Measurements from ENCODE around the gene OPN5. TPM values are rescaled to one million over a fixed set of nuclear protein-coding genes. Genes with fewer than 3 reads are reported as not detected.

Gene OPN5
- total and polyA plus RNA-seq, 7 donors = not detected

GRCh38 chr6:47794577-47795135 lies 12.8 kb downstream of the OPN5 start:
- TF ChIP-seq POLR2A (IDR thresholded peaks at IDR 0.05) (no peak), CTCF (IDR thresholded peaks at IDR 0.05) (no peak), POLR2AphosphoS5 (IDR thresholded peaks at IDR 0.05) (no peak), EP300 (IDR thresholded peaks at IDR 0.05) (no peak)
- DNase-seq = no peak
- no peaks in the 10 kb centered on the region for H3K4me1 ChIP-seq
- no peaks in the 10 kb centered on the region for H3K9me3 ChIP-seq
- H3K27ac ChIP-seq = no peak overlapping the region
- H3K27me3 ChIP-seq = no peaks in the 10 kb centered on the region
- H3K36me3 ChIP-seq = no peaks in the 10 kb centered on the region
- H3K4me3 ChIP-seq = no peak overlapping the region
- intact Hi-C loops (cut with DNase I) = no loop called here
- 84 to 86% methylated on average over 8 of the region's 8 CpGs for WGBS, 2 donors

DNA sequence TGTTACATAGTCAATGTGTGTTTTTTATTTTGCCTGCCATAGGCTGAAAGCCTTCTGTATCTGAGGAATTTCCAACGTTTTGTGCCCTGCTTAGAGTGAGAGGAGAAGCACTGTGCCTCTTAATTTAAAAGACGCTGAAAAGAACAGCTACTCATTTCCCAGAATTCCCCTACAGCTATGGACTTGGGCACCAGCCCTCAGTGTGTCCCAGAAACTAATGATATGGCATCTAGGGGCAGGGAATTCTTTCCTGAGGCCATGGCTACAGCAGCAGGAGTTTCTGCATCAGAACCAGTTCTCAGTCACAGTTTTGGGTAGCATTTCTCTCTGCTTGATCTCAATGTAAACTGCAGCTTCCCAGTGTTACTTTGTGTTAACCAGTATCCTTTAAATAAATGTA lies 20.2 kb downstream of the OPN5 start:
- DNase-seq = no peak
- no peak overlapping the region for H3K4me3 ChIP-seq
- no peaks in the 10 kb centered on the region for H3K36me3 ChIP-seq
- TF ChIP-seq POLR2A (IDR thresholded peaks at IDR 0.05) (no peak), CTCF (IDR thresholded peaks at IDR 0.05) (no peak), POLR2AphosphoS5 (IDR thresholded peaks at IDR 0.05) (no peak), EP300 (IDR thresholded peaks at IDR 0.05) (no peak)
- no peaks in the 10 kb centered on the region for H3K9me3 ChIP-seq
- H3K4me1 ChIP-seq = no peaks in the 10 kb centered on the region
- H3K27me3 ChIP-seq = no peaks in the 10 kb centered on the region
- intact Hi-C loops (cut with DNase I) = no loop called here
- no peak overlapping the region for H3K27ac ChIP-seq
- 60 to 64% methylated on average over 2 of the region's 2 CpGs for WGBS, 2 donors

DNA sequence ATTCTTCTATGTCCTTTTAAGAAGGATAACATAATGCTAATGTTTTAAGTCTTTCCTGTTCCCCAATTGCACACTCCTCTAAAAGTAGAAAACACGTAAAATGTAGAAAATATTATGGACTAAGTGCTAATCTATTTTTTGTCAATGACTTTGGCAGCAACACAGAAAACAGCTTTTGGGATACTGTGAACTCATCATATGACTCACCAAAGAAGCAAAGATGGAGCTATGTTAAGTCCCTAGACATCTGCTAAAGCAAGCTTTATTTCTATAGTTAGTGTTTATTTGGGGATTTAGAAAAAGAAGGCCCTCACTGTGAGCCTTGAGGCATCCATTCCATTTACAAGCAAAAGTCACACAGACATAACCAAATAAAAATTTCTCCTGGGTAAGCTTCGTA lies 23.0 kb downstream of the OPN5 start:
- Histone ChIP-seq H3K4me3 (no peak overlapping the region), H3K27me3 (no peaks in the 10 kb centered on the region), H3K27ac (no peak overlapping the region), H3K36me3 (no peaks in the 10 kb centered on the region), H3K4me1 (no peaks in the 10 kb centered on the region), H3K9me3 (no peaks in the 10 kb centered on the region)
- WGBS, 2 donors = 81 to 82% methylated on average over 2 of the region's 2 CpGs
- intact Hi-C loops (cut with DNase I) = no loop called here
- DNase-seq = no peak
- TF ChIP-seq CTCF (IDR thresholded peaks at IDR 0.05) (no peak), EP300 (IDR thresholded peaks at IDR 0.05) (no peak), POLR2AphosphoS5 (IDR thresholded peaks at IDR 0.05) (no peak), POLR2A (IDR thresholded peaks at IDR 0.05) (no peak)

DNA sequence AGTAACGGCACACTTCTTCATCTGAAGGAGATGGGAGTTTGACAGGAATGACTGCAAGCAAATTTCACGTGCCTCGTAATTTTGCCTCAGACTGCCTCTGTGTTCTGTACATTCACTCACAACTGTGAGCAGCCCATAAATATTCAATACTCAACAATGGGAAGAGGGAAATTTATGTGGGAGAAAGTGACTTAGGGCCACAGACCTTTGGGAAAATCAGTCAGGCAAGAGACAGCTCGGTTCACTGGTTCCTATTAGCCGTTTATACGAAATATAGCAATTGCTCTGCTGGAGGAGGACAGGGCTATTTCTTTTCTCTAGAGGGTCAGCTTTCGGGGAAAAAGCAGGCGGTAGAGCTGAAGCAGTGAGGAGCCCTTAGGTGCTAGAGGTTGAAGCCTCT lies 28.0 kb downstream of the OPN5 start:
- intact Hi-C loops (cut with DNase I) = no loop called here
- no peaks in the 10 kb centered on the region for H3K36me3 ChIP-seq
- WGBS, 2 donors = 87 to 93% methylated on average over 8 of the region's 8 CpGs
- H3K27me3 ChIP-seq = no peaks in the 10 kb centered on the region
- H3K27ac ChIP-seq = no peak overlapping the region
- TF ChIP-seq CTCF (IDR thresholded peaks at IDR 0.05) = no peak
- no peak overlapping the region for H3K4me3 ChIP-seq
- no peak for DNase-seq
- H3K4me1 ChIP-seq = no peaks in the 10 kb centered on the region
- H3K9me3 ChIP-seq = no peaks in the 10 kb centered on the region

- TF ChIP-seq CTCF (IDR thresholded peaks at IDR 0.05) = no peak
- intact Hi-C loops (cut with DNase I) = no loop called here
- Histone ChIP-seq H3K4me1 (no peaks in the 10 kb centered on the region), H3K27ac (no peak overlapping the region), H3K27me3 (no peaks in the 10 kb centered on the region), H3K9me3 (no peaks in the 10 kb centered on the region), H3K36me3 (no peaks in the 10 kb centered on the region), H3K4me3 (no peak overlapping the region)
- WGBS, 2 donors = 75 to 82% methylated on average over 3 of the region's 3 CpGs
- no peak for DNase-seq
Observed at GRCh38 chr6:47810885-47811284, 29.1 kb downstream of the OPN5 start.
